Measurements from ENCODE around the gene ATF7IP. TPM values are rescaled to one million over a fixed set of nuclear protein-coding genes. Genes with fewer than 3 reads are reported as not detected.

Gene ATF7IP
- total RNA-seq, 1 experiment from 2014 or later, result 25.5 TPM

GRCh38 chr12:14460212-14460841 is 94.8 kb downstream of the ATF7IP start:
- DNase-seq (ENCODE audit: extremely low read depth, low read depth), result no peak

- DNase-seq (ENCODE audit: extremely low read depth, low read depth), result no peak
These were observed 106.0 kb downstream of the ATF7IP start for GRCh38 chr12:14471497-14471896.

GRCh38 chr12:14473707-14474287 is 108.3 kb downstream of the ATF7IP start:
- DNase-seq (ENCODE audit: extremely low read depth, low read depth), result peak; percentile 9

- DNase-seq (ENCODE audit: extremely low read depth, low read depth), result no peak
These were observed 113.5 kb downstream of the ATF7IP start for GRCh38 chr12:14479004-14479403.

- no peak for DNase-seq (ENCODE audit: extremely low read depth, low read depth)
These were observed 115.7 kb downstream of the ATF7IP start for GRCh38 chr12:14481201-14481600.

- DNase-seq (ENCODE audit: extremely low read depth, low read depth), result no peak
These were observed 116.9 kb downstream of the ATF7IP start for GRCh38 chr12:14482361-14482760.

GRCh38 chr12:14482886-14483285 is 117.4 kb downstream of the ATF7IP start:
- DNase-seq (ENCODE audit: extremely low read depth, low read depth), result no peak

- DNase-seq (ENCODE audit: extremely low read depth, low read depth), result no peak
These were observed 129.8 kb downstream of the ATF7IP start for GRCh38 chr12:14495326-14495725.

GRCh38 chr12:14505626-14506596 is 140.4 kb downstream of the ATF7IP start:
- no peak for DNase-seq (ENCODE audit: extremely low read depth, low read depth)

- DNase-seq (ENCODE audit: extremely low read depth, low read depth), result no peak
These were observed 145.1 kb downstream of the ATF7IP start for GRCh38 chr12:14510574-14510973.

- peak; percentile 23 for DNase-seq (ENCODE audit: extremely low read depth, low read depth)
These were observed 148.8 kb downstream of the ATF7IP start for GRCh38 chr12:14514154-14514842.

GRCh38 chr12:14514946-14515345 is 149.5 kb downstream of the ATF7IP start:
- no peak for DNase-seq (ENCODE audit: extremely low read depth, low read depth)

- no peak for DNase-seq (ENCODE audit: extremely low read depth, low read depth)
These were observed 156.3 kb downstream of the ATF7IP start for GRCh38 chr12:14521822-14522221.

- DNase-seq (ENCODE audit: extremely low read depth, low read depth), result no peak
These were observed 160.5 kb downstream of the ATF7IP start for GRCh38 chr12:14525964-14526363.

GRCh38 chr12:14532152-14532551 is 166.7 kb downstream of the ATF7IP start:
- no peak for DNase-seq (ENCODE audit: extremely low read depth, low read depth)

GRCh38 chr12:14537088-14537487 is 171.6 kb downstream of the ATF7IP start:
- DNase-seq (ENCODE audit: extremely low read depth, low read depth), result no peak

- DNase-seq (ENCODE audit: extremely low read depth, low read depth), result no peak
These were observed 175.4 kb downstream of the ATF7IP start for GRCh38 chr12:14540801-14541462.

- no peak for DNase-seq (ENCODE audit: extremely low read depth, low read depth)
These were observed 180.0 kb downstream of the ATF7IP start for GRCh38 chr12:14545144-14546124.

GRCh38 chr12:14547571-14547970 is 182.1 kb downstream of the ATF7IP start:
- no peak for DNase-seq (ENCODE audit: extremely low read depth, low read depth)
